HG03342 (cell line): ENCODE results near the gene C19orf67.

Experiments
- ATAC-seq: cut with Tn5 transposase; IDR thresholded peaks from one replicate; pipeline ENCODE4 v1.9.1; 2021; ENCODE audit warnings: mild to moderate bottlenecking, moderate library complexity; ENCODE audit not compliant: unreplicated experiment

The C19orf67 gene

GRCh38 chr19:14086098-14086497, 515 bp upstream of the C19orf67 start:
- no peak for ATAC-seq

GRCh38 chr19:14082675-14082960, 3.0 kb downstream of the C19orf67 start:
- ATAC-seq, result no peak

- ATAC-seq, result peak; percentile 3
These were observed 3.5 kb downstream of the C19orf67 start for GRCh38 chr19:14081797-14082674.

GRCh38 chr19:14080887-14081796, 4.4 kb downstream of the C19orf67 start:
- ATAC-seq, result peak; percentile 85

GRCh38 chr19:14078411-14078810, 7.2 kb downstream of the C19orf67 start:
- ATAC-seq, result no peak

GRCh38 chr19:14073925-14074838, 11.4 kb downstream of the C19orf67 start:
- ATAC-seq, result no peak

- ATAC-seq, result no peak
These were observed 12.2 kb downstream of the C19orf67 start for GRCh38 chr19:14073261-14073924.

GRCh38 chr19:14072535-14073260, 12.9 kb downstream of the C19orf67 start, which contains the start of gene MISP3:
TSS of gene MISP3 (plus strand) at chr19:14072786. CDS start at chr19:14073310, 524 bp downstream.
- ATAC-seq, result no peak

- ATAC-seq, result no peak
These were observed 15.1 kb downstream of the C19orf67 start for GRCh38 chr19:14070268-14071050.

- ATAC-seq, result no peak
These were observed 19.4 kb downstream of the C19orf67 start for GRCh38 chr19:14066134-14066533.

GRCh38 chr19:14063105-14063504, 22.5 kb downstream of the C19orf67 start:
- ATAC-seq, result no peak

- ATAC-seq, result no peak
These were observed 23.1 kb downstream of the C19orf67 start for GRCh38 chr19:14062558-14062855.

- ATAC-seq, result no peak
These were observed 23.6 kb downstream of the C19orf67 start, which contains the start of gene PALM3 for GRCh38 chr19:14061751-14062557. TSS of gene PALM3 (minus strand) at chr19:14062076. CDS start at chr19:14061980, 96 bp downstream.

- no peak for ATAC-seq
These were observed 24.4 kb downstream of the C19orf67 start for GRCh38 chr19:14061081-14061749.

- ATAC-seq, result no peak
These were observed 25.9 kb downstream of the C19orf67 start for GRCh38 chr19:14059652-14060155.

- no peak for ATAC-seq
These were observed 26.5 kb downstream of the C19orf67 start for GRCh38 chr19:14059093-14059480.
